Measurements from ENCODE around the gene IL1RN. TPM values are rescaled to one million over a fixed set of nuclear protein-coding genes. Genes with fewer than 3 reads are reported as not detected.
A peak's percentile ranks its signal among the peaks of the same experiment; 100 is the strongest.

Gene IL1RN
- total and polyA plus RNA-seq, 2 of the 13 experiments (the other 11 are each of a cell fraction or from before 2014, with no cell fraction given) = 21.2 to 101 TPM

DNA sequence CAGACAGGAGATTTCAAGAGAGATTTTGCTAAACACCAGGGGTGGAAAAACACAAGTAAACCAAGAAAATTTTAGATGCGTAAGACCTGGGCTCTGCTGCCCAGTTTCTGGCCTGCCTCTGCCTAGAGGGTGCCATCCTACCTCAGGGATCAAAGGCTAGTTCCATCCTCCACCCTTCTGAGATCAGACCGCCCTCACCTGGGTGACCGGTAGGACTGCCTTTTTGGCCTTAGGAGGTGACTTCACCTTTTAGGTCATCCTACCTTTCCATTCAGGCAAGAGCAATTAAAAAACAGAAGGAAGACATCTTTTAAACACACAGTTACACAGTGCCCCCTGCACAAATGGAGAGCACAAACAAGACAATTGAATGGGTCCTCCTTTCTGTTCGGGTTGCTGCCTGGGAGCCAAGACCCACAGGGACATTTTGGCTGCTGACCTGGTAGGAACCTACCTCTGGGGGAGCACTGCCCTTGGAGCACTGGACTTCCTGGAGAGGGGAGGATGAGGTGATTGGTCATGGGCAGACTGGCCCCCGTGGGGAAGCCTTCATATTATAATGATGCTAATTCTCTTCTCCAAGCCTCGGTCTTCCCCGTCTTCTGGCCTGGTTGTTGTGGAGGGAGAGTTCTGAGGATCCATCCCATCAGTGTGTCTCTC is 49.4 kb downstream of the IL1RN start:
- BruUV-seq (replicated peaks) = no TSS peak
- H3K9me3 ChIP-seq (ENCODE audit: low read length) = no peaks in the 10 kb centered on the region
- H2AFZ ChIP-seq (ENCODE audit: low read length) = no peak overlapping the region
- H3K27ac ChIP-seq (ENCODE audit: extremely low read length, insufficient read depth, low read length) = no peak overlapping the region
- peaks cover 0 to 4% of the 10 kb centered on the region in 2 experiments; a peak in 2 of 5 replicates for H3K27me3 ChIP-seq (ENCODE audit: control insufficient read depth in 1 of 2, insufficient read depth in 2 of 2, low read length in 2 of 2)
- 70% methylated on average over 7 of the region's 7 CpGs for WGBS (ENCODE audit: low lambda C conversion rate)
- CTCF ChIA-PET (ENCODE audit: low intra/inter-chr PET ratio, low total read pairs) = interaction anchor here (1.1 kb wide), 1 partner anchor 40 kb away, joined by 3 read pairs; no protein-coding TSS in a partner anchor
- H3K36me3 ChIP-seq (replicated peaks in 1 of 2; ENCODE audit: control insufficient read depth in 1 of 2, insufficient read depth in 2 of 2, low read length in 2 of 2) = no peaks in the 10 kb centered on the region
- H3K4me1 ChIP-seq (ENCODE audit: insufficient read depth, low read length) = peaks cover 77% of the 10 kb centered on the region
- H3K9ac ChIP-seq (ENCODE audit: insufficient read depth, low read depth, low read length) = no peak overlapping the region
- no peak for FAIRE-seq
- ATAC-seq = no peak
- H4K20me1 ChIP-seq (ENCODE audit: insufficient read depth, low read length) = no peaks in the 10 kb centered on the region
- in situ Hi-C loops (cut with HindIII; ENCODE audit: extremely low pct_ligation_motif_present, low pct_unique_long_range_greater_than_20kb) = no loop called here
- DNase-seq (ENCODE audit: low spot score) = no peak
- no peaks in the 10 kb centered on the region for H3K79me2 ChIP-seq (ENCODE audit: insufficient read depth, low read length)
- H3K4me3 ChIP-seq (replicated peaks in 1 of 3; ENCODE audit: insufficient read depth in 1 of 3, low read depth in 2 of 3, low read length in 3 of 3) = no peak overlapping the region
- TF ChIP-seq ZNF576 (CRISPR knock-in tag; IDR thresholded peaks at IDR 0.05) (0 out of 2 replicates have a peak, but pooled peaks have one; percentile 26), ZNF263 (CRISPR knock-in tag; IDR thresholded peaks at IDR 0.05) (peak; percentile 69; the same call in 1 of the 2 replicates), PRDM15 (CRISPR knock-in tag; IDR thresholded peaks at IDR 0.05) (no peak)
- TF ChIP-seq, protein P1, sequence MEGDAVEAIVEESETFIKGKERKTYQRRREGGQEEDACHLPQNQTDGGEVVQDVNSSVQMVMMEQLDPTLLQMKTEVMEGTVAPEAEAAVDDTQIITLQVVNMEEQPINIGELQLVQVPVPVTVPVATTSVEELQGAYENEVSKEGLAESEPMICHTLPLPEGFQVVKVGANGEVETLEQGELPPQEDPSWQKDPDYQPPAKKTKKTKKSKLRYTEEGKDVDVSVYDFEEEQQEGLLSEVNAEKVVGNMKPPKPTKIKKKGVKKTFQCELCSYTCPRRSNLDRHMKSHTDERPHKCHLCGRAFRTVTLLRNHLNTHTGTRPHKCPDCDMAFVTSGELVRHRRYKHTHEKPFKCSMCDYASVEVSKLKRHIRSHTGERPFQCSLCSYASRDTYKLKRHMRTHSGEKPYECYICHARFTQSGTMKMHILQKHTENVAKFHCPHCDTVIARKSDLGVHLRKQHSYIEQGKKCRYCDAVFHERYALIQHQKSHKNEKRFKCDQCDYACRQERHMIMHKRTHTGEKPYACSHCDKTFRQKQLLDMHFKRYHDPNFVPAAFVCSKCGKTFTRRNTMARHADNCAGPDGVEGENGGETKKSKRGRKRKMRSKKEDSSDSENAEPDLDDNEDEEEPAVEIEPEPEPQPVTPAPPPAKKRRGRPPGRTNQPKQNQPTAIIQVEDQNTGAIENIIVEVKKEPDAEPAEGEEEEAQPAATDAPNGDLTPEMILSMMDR (CRISPR knock-in tag; IDR thresholded peaks at IDR 0.05) = peak; percentile 34; the same call in 1 of the 2 replicates
- H3K4me2 ChIP-seq (ENCODE audit: low read depth, low read length) = no peak overlapping the region
- intact Hi-C loops (cut with micrococcal nuclease; ENCODE audit: unreplicated experiment) = no loop called here
- POLR2A ChIA-PET = interaction anchor here (1.8 to 5.2 kb wide), 4 partner anchors 10 to 22 kb away, joined by 7 to 36 read pairs (median 30); no protein-coding TSS in a partner anchor
